NT2/D1 (cell line): ENCODE data around the gene TNFAIP8.

ENCODE experiments used
- DNase-seq: peaks from one replicate; pipeline ENCODE4 v3.0.0-alpha.2; 2011; ENCODE audit warnings: low read depth, low spot score
- H3K27me3 ChIP-seq: 2 replicates; pipeline ENCODE4 v1.6.0; 2011; ENCODE audit warnings: mild to moderate bottlenecking; ENCODE audit not compliant: insufficient read length, insufficient read depth
- H3K36me3 ChIP-seq: 2 replicates; pipeline ENCODE4 v1.6.1; 2011; ENCODE audit warnings: mild to moderate bottlenecking, low read length, mixed read lengths; ENCODE audit not compliant: insufficient read depth, insufficient read length
- H3K4me1 ChIP-seq: 2 replicates; pipeline ENCODE4 v1.5.1; 2011; ENCODE audit not compliant: insufficient read depth, insufficient read length
- H3K4me3 ChIP-seq: 2 replicates; pipeline ENCODE4 v1.5.1; 2011; ENCODE audit warnings: low read depth; ENCODE audit not compliant: insufficient read length
- H3K9ac ChIP-seq: 2 replicates; pipeline ENCODE4 v1.6.0; 2011; ENCODE audit warnings: low read depth; ENCODE audit not compliant: insufficient read length
- H3K9me3 ChIP-seq: 2 replicates; pipeline ENCODE4 v1.5.1; 2011; ENCODE audit warnings: mild to moderate bottlenecking, low read length; ENCODE audit not compliant: insufficient read depth
- SUZ12 ChIP-seq: IDR thresholded peaks from 2 replicates; pipeline ENCODE4 v1.6.1; 2011; ENCODE audit not compliant: insufficient read length, insufficient read depth; ENCODE audit errors: extremely low read depth
- YY1 ChIP-seq: IDR thresholded peaks from 2 replicates; pipeline ENCODE4 v1.6.1; 2011; ENCODE audit not compliant: insufficient read length, insufficient read depth
- ZNF274 ChIP-seq: IDR thresholded peaks from 2 replicates; pipeline ENCODE4 v1.6.1; 2011; ENCODE audit warnings: mild to moderate bottlenecking, low read depth, low read length

The TNFAIP8 gene

DNA sequence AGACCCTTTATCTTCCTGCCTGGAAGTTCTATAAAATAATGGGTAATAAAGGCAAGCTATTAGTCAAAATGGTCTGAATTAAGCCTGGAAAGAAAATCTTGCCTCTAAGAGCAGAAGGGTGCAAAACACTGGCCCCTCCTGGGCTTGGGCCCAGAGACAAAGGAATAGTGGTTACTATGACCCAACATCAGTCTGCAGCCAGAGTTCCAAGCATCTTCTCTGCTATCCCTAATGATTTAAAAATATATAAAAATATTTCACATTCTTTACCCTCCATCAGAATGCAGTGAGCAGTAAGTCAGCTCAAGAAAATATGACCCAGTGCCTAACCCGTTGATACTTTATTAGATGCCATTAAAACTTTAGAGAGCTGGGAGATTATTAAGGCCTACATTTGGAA lies 14.7 kb downstream of the TNFAIP8 start:
- TF ChIP-seq SUZ12 = no peak
- TF ChIP-seq ZNF274 = no peak
- TF ChIP-seq YY1 = no peak
- Histone ChIP-seq H3K4me3 (no peak overlapping the region), H3K4me1 (no peaks in the 10 kb centered on the region)

GRCh38 chr5:119371146-119371545 lies 15.3 kb downstream of the TNFAIP8 start:
- DNase-seq = no peak
- Histone ChIP-seq H3K9ac (no peak overlapping the region), H3K9me3 (no peaks in the 10 kb centered on the region), H3K36me3 (no peaks in the 10 kb centered on the region), H3K4me1 (no peaks in the 10 kb centered on the region), H3K27me3 (no peaks in the 10 kb centered on the region), H3K4me3 (no peak overlapping the region)
- TF ChIP-seq SUZ12 (no peak), YY1 (no peak), ZNF274 (no peak)

More for the DNA sequence above, 14.7 kb downstream of the TNFAIP8 start:
- Histone ChIP-seq H3K9ac (no peak overlapping the region), H3K27me3 (no peaks in the 10 kb centered on the region), H3K36me3 (no peaks in the 10 kb centered on the region), H3K9me3 (no peaks in the 10 kb centered on the region)
- DNase-seq = no peak

GRCh38 chr5:119373449-119373858 lies 17.6 kb downstream of the TNFAIP8 start:
- DNase-seq = no peak
- TF ChIP-seq SUZ12 = no peak
- TF ChIP-seq YY1 = no peak
- TF ChIP-seq ZNF274 = no peak
- no peaks in the 10 kb centered on the region for H3K36me3 ChIP-seq

GRCh38 chr5:119374901-119375300 lies 19.1 kb downstream of the TNFAIP8 start:
- Histone ChIP-seq H3K9me3 (no peaks in the 10 kb centered on the region), H3K27me3 (no peaks in the 10 kb centered on the region), H3K4me3 (no peak overlapping the region), H3K36me3 (no peaks in the 10 kb centered on the region), H3K9ac (no peak overlapping the region), H3K4me1 (no peaks in the 10 kb centered on the region)
- no peak for DNase-seq
- no peak for TF ChIP-seq ZNF274
- TF ChIP-seq SUZ12 = no peak
- TF ChIP-seq YY1 = no peak

More at GRCh38 chr5:119373449-119373858, 17.6 kb downstream of the TNFAIP8 start:
- Histone ChIP-seq H3K27me3 (no peaks in the 10 kb centered on the region), H3K9me3 (no peaks in the 10 kb centered on the region), H3K4me1 (no peaks in the 10 kb centered on the region), H3K4me3 (no peak overlapping the region), H3K9ac (no peak overlapping the region)

DNA sequence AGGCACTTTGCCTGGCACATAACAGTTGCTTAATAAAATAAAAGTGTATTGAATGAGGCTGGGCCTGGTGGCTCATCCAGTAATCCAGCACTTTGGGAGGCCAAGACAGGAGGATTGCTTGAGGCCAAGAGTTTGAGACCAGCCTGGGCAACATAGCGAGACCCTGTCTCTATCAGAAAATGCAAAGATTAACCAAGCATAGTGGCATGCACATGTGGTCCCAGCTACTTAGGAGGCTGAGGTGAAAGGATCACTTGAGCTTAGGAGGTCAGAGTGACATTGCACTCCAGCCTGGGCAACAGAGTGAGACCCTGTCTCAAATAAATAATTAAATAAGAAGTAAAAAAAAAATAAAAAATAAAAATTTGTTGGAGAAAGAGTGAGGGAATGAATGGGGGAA lies 21.2 kb downstream of the TNFAIP8 start:
- Histone ChIP-seq H3K4me3 (no peak overlapping the region), H3K36me3 (no peaks in the 10 kb centered on the region), H3K9ac (no peak overlapping the region), H3K4me1 (no peaks in the 10 kb centered on the region), H3K27me3 (no peaks in the 10 kb centered on the region), H3K9me3 (no peaks in the 10 kb centered on the region)
- no peak for DNase-seq
- TF ChIP-seq YY1 (no peak), ZNF274 (no peak), SUZ12 (no peak)

GRCh38 chr5:119378075-119378700 lies 22.4 kb downstream of the TNFAIP8 start:
- no peak overlapping the region for H3K4me3 ChIP-seq
- no peak for DNase-seq
- H3K9ac ChIP-seq = no peak overlapping the region
- H3K9me3 ChIP-seq = no peaks in the 10 kb centered on the region
- TF ChIP-seq ZNF274 = no peak
- no peak for TF ChIP-seq SUZ12
- no peak for TF ChIP-seq YY1
- no peaks in the 10 kb centered on the region for H3K4me1 ChIP-seq
- H3K36me3 ChIP-seq = no peaks in the 10 kb centered on the region
- no peaks in the 10 kb centered on the region for H3K27me3 ChIP-seq

DNA sequence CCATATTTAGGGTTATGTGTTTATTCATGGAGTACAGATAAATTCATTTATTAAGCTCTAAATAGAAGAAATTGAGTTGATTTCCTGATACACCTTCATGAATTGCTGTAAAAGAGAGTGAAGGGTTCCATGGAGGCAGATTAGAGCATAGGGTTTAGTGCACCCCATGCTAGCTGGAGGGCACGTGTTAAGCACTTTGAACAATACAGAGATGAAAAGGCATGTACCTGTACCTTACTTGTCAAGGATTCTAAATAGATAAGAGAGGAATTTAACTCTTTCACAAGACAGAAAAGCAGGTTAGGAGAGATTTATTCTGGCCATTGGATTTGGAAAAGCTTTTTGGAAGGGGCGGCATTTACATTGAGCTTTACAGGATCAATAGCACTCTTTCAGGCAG lies 23.3 kb downstream of the TNFAIP8 start:
- H3K9me3 ChIP-seq = no peaks in the 10 kb centered on the region
- no peak overlapping the region for H3K4me3 ChIP-seq
- H3K9ac ChIP-seq = no peak overlapping the region
- H3K36me3 ChIP-seq = no peaks in the 10 kb centered on the region
- TF ChIP-seq SUZ12 = no peak
- no peak for TF ChIP-seq ZNF274
- TF ChIP-seq YY1 = no peak
- no peaks in the 10 kb centered on the region for H3K27me3 ChIP-seq
- DNase-seq = no peak
- H3K4me1 ChIP-seq = no peaks in the 10 kb centered on the region
